A673 (cell line): ENCODE measurements around the gene ST6GALNAC6. TPM values are rescaled to one million over a fixed set of nuclear protein-coding genes. Genes with fewer than 3 reads are reported as not detected.

Experiments
- BruUV-seq: library from RNA; stranded (reverse); fragments of 400-500 nt; replicated peaks from 2 replicates; lab custom pipeline; 2021; lab: Mats Ljungman, UMichigan
- CTCF ChIA-PET: fragments of 300-600 bp; sonication (Branson Sonifier 250); formaldehyde crosslinking; loops from one replicate; lab custom pipeline; 2022; ENCODE audit warnings: antibody characterized with exemption; lab: Charles Lee
- POLR2A ChIA-PET: fragments of 300-600 bp; sonication (Branson Sonifier 250); formaldehyde crosslinking; loops from one replicate; lab custom pipeline; 2022; ENCODE audit warnings: antibody characterized with exemption; ENCODE audit not compliant: low non-redundant PET; lab: Charles Lee
- DNase-seq: peaks from one replicate; pipeline ENCODE4 v3.0.0-alpha.2; 2015; ENCODE audit warnings: low spot score
- H3K27ac ChIP-seq: fragments of 200-600 bp; sonication (generic); 2 replicates; pipeline ENCODE4 v1.5.1; 2016; ENCODE audit warnings: mixed run types, low read depth, mild to moderate bottlenecking, mixed read lengths, antibody characterized with exemption, low read length; ENCODE audit not compliant: poor library complexity, severe bottlenecking
- H3K27me3 ChIP-seq: fragments of 200-600 bp; sonication (generic); replicated peaks from 2 replicates; pipeline ENCODE4 v1.6.1; 2017; ENCODE audit warnings: mixed run types, low read depth, mild to moderate bottlenecking, mixed read lengths, antibody characterized with exemption, low read length; ENCODE audit not compliant: insufficient read depth, poor library complexity
- H3K36me3 ChIP-seq: fragments of 200-600 bp; sonication (generic); 2 replicates; pipeline ENCODE4 v1.6.1; 2016; ENCODE audit warnings: mixed run types, mild to moderate bottlenecking, mixed read lengths, antibody characterized with exemption, low read length; ENCODE audit not compliant: insufficient read depth, poor library complexity, severe bottlenecking
- H3K4me1 ChIP-seq: fragments of 200-600 bp; sonication (generic); 2 replicates; pipeline ENCODE4 v1.6.1; 2017; ENCODE audit warnings: mixed run types, mild to moderate bottlenecking, mixed read lengths, antibody characterized with exemption, low read length; ENCODE audit not compliant: insufficient read depth, poor library complexity, severe bottlenecking
- H3K4me3 ChIP-seq: fragments of 200-600 bp; sonication (generic); 2 replicates; pipeline ENCODE4 v1.5.1; 2016; ENCODE audit warnings: low read depth, mixed run types, mild to moderate bottlenecking, mixed read lengths, low read length; ENCODE audit not compliant: poor library complexity, severe bottlenecking
- H3K9me3 ChIP-seq: fragments of 200-600 bp; sonication (generic); 2 replicates; pipeline ENCODE4 v1.6.1; 2016; ENCODE audit warnings: mixed run types, low read depth, mild to moderate bottlenecking, mixed read lengths, antibody characterized with exemption, low read length; ENCODE audit not compliant: poor library complexity, severe bottlenecking
- EZH2 ChIP-seq: fragments of 200-600 bp; sonication (generic); IDR thresholded peaks from 2 replicates; pipeline ENCODE4 v1.6.1; 2017; ENCODE audit warnings: borderline replicate concordance, low read depth, mild to moderate bottlenecking, mixed read lengths, antibody characterized with exemption, low read length; ENCODE audit not compliant: poor library complexity, severe bottlenecking
- intact Hi-C: fragments of 100-400 bp; cut with micrococcal nuclease; formaldehyde crosslinking; loops from one replicate; pipeline ENCODE4 v1.10.0; 2022; ENCODE audit not compliant: unreplicated experiment
- total RNA-seq: library from RNA; stranded (reverse); gene quantifications from 2 replicates; pipeline ENCODE4 v1.2.3, GENCODE V29; 2021
- TF ChIP-seq, protein P1 (sequence below): fragments of 300-800, 200-600 bp; sonication (generic); conservative IDR thresholded peaks from 2 replicates; pipeline ENCODE4 v1.5.1; 2017; ENCODE audit warnings: low read depth, mild to moderate bottlenecking, antibody characterized with exemption, low read length, moderate library complexity, mixed read lengths

The ST6GALNAC6 gene
- total RNA-seq, 1 experiment from 2014 or later: 34.7 TPM

DNA sequence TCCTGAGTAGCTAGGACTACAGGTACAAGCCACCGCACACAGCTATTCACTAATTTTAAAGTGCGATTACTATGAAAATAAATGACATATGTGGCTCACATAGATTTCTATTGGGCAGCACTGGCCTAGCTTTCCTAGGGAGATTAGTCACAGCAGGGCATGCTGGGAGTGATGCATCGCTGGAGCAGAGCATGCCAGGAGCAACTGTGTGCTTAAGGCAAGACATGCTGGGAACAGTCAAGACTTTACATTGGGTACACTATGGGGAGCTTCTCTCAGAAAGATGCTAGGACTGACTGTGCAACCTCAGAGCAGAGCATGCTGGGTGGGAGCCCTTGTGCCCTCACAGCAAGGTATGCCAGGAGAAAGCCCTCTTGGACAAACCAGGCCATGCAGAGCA lies 9.3 kb downstream of the ST6GALNAC6 start:
- Histone ChIP-seq H3K4me3 (no peak overlapping the region), H3K4me1 (peaks cover 10% of the 10 kb centered on the region), H3K36me3 (peaks cover 63% of the 10 kb centered on the region), H3K9me3 (peaks cover 11% of the 10 kb centered on the region), H3K27ac (no peak overlapping the region), H3K27me3 (no peaks in the 10 kb centered on the region)
- BruUV-seq: no TSS peak
- intact Hi-C loops: no loop called here
- TF ChIP-seq EZH2: no peak
- TF ChIP-seq, protein P1, sequence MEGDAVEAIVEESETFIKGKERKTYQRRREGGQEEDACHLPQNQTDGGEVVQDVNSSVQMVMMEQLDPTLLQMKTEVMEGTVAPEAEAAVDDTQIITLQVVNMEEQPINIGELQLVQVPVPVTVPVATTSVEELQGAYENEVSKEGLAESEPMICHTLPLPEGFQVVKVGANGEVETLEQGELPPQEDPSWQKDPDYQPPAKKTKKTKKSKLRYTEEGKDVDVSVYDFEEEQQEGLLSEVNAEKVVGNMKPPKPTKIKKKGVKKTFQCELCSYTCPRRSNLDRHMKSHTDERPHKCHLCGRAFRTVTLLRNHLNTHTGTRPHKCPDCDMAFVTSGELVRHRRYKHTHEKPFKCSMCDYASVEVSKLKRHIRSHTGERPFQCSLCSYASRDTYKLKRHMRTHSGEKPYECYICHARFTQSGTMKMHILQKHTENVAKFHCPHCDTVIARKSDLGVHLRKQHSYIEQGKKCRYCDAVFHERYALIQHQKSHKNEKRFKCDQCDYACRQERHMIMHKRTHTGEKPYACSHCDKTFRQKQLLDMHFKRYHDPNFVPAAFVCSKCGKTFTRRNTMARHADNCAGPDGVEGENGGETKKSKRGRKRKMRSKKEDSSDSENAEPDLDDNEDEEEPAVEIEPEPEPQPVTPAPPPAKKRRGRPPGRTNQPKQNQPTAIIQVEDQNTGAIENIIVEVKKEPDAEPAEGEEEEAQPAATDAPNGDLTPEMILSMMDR: no peak
- CTCF ChIA-PET: no interaction called here
- POLR2A ChIA-PET: no interaction called here
- DNase-seq: no peak

DNA sequence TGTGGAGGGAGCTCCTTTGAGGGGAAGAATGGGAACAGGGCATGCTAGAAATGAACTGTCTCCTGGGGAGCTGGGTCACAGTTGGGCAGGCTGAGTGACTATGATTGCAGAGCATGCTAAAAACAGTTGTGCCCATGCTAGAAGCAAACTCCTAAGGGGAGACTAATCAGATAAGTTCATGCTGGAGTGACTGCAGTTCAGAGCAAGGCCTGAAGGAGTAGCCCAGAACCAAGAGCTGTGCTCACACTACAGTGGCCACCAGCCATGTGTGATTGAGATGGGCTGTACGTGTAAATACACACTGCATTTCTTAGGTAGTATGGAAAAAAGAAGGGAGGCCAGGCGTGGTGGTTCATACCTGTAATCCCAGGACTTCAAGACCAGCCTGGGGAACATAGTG lies 11.6 kb downstream of the ST6GALNAC6 start:
- peaks cover 29% of the 10 kb centered on the region for H3K4me1 ChIP-seq
- DNase-seq: peak; percentile 34
- CTCF ChIA-PET: no interaction called here
- no peak overlapping the region for H3K4me3 ChIP-seq
- no peak overlapping the region for H3K27ac ChIP-seq
- no TSS peak for BruUV-seq
- no peak for TF ChIP-seq EZH2
- TF ChIP-seq, protein P1: no peak
- intact Hi-C loops: no loop called here
- POLR2A ChIA-PET: no interaction called here
- no peaks in the 10 kb centered on the region for H3K9me3 ChIP-seq
- H3K36me3 ChIP-seq: peaks cover 40% of the 10 kb centered on the region
- no peaks in the 10 kb centered on the region for H3K27me3 ChIP-seq

DNA sequence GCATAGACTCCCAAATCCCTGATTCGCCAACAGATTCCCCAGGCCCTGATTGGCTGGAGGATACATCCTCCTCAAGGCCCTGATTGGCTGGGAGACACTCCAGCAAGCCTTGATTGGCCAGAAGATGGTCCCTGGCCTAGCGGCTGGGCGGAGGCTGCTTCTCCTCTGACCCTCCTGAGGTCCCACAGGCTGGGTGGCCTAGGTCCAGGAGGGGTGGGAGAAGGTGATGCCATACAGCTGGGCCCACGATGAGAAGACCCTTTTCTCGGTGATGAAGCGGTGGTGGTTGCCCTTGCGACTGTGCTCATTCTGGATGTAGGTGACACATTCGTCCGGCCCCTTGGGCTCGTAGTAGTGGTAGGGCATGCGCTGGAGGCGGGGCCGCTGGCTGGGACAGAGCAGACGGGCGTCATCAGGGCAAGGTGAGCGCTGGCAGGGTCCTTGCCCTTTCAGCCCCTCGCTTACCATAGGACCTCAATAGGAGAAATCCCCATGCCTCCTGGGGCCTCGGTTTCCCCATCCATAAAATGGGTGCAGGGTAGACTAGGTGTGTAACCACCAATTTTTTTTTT lies 12.9 kb downstream of the ST6GALNAC6 start:
- Histone ChIP-seq H3K36me3 (peaks cover 33% of the 10 kb centered on the region), H3K4me3 (no peak overlapping the region), H3K9me3 (no peaks in the 10 kb centered on the region), H3K27ac (no peak overlapping the region), H3K4me1 (peaks cover 32% of the 10 kb centered on the region), H3K27me3 (no peaks in the 10 kb centered on the region)
- POLR2A ChIA-PET: no interaction called here
- BruUV-seq: no TSS peak
- TF ChIP-seq EZH2: no peak
- TF ChIP-seq, protein P1: no peak
- DNase-seq: peak; percentile 40
- CTCF ChIA-PET: no interaction called here
- intact Hi-C loops: no loop called here
